B cell (primary cell): ENCODE data around the gene RARRES1. TPM values are rescaled to one million over a fixed set of nuclear protein-coding genes. Genes with fewer than 3 reads are reported as not detected.

ENCODE experiments used
- ATAC-seq: fragments of 200-7000 bp; cut with Tn5 transposase; one replicate; pipeline ENCODE4 v1.10.0; 2021; ENCODE audit warnings: low read depth, mild to moderate bottlenecking, moderate number of reproducible peaks, moderate library complexity
- CTCF ChIA-PET: fragments of 350-600 bp; sonication (Branson Sonifier 250); formaldehyde crosslinking; loops from one replicate; lab custom pipeline; 2021; ENCODE audit warnings: antibody characterized with exemption, inconsistent platforms; lab: Charles Lee
- POLR2A ChIA-PET: fragments of 350-600 bp; sonication (Branson Sonifier 250); formaldehyde crosslinking; loops from one replicate; lab custom pipeline; 2021; ENCODE audit warnings: antibody characterized with exemption; lab: Charles Lee
- DNase-seq: peaks from one replicate; pipeline ENCODE4 v3.0.0; 2013
- H2AFZ ChIP-seq: 2 replicates; pipeline ENCODE4 v1.6.1; 2012; ENCODE audit warnings: mild to moderate bottlenecking, low read depth, low read length; ENCODE audit not compliant: insufficient read depth, poor library complexity, severe bottlenecking
- H3K27ac ChIP-seq, 2 donors: 1 replicate in 1 of 2; 2 replicates in 1 of 2; pipeline ENCODE4 v1.5.1; 2012 to 2013; ENCODE audit warnings: low read length in 2 of 2, mild to moderate bottlenecking in 2 of 2, moderate library complexity in 1 of 2
- H3K27me3 ChIP-seq, 4 experiments: fragments of 200-600 bp in 1 of 4; sonication (generic) in 1 of 4; replicated peaks in 1 of 4; 1 replicate in 2 of 4; 2 replicates in 2 of 4; pipeline versions ENCODE4 v1.6.1 to v1.7.0; 2013 to 2016; ENCODE audit warnings: low read length in 3 of 4, mild to moderate bottlenecking in 2 of 4, mixed read lengths in 1 of 4, moderate library complexity in 1 of 4; ENCODE audit not compliant: insufficient read depth in 4 of 4, control insufficient read depth in 3 of 4; ENCODE audit errors: control extremely low read depth in 1 of 4
- H3K36me3 ChIP-seq, 2 experiments: replicated peaks in 1 of 2; 1 replicate in 1 of 2; 2 replicates in 1 of 2; pipeline versions ENCODE4 v1.6.1 to v1.7.1; 2013; ENCODE audit warnings: low read length in 1 of 2; ENCODE audit not compliant: insufficient read depth in 2 of 2, control insufficient read depth in 1 of 2; ENCODE audit errors: control extremely low read depth in 1 of 2, extremely low read depth in 1 of 2
- H3K4me1 ChIP-seq, 2 donors: fragments of 200-600 bp in 1 of 2; sonication (generic) in 1 of 2; 1 replicate in 1 of 2; 2 replicates in 1 of 2; pipeline versions ENCODE4 v1.5.1 to v1.6.1; 2013 to 2017; ENCODE audit warnings: low read length in 2 of 2; ENCODE audit not compliant: control insufficient read depth in 2 of 2, insufficient read depth in 2 of 2
- H3K4me2 ChIP-seq: replicated peaks from 2 replicates; pipeline ENCODE3; 2012; ENCODE audit warnings: mild to moderate bottlenecking, low read depth, low read length; ENCODE audit not compliant: poor library complexity, severe bottlenecking
- H3K4me3 ChIP-seq, 5 experiments: fragments of 200-600 bp in 1 of 5; sonication (generic) in 1 of 5; 1 replicate in 3 of 5; 2 replicates in 2 of 5; pipeline versions ENCODE4 v1.5.1 to v1.7.0; 2011 to 2016; ENCODE audit warnings: low read length in 4 of 5, mild to moderate bottlenecking in 4 of 5, low read depth in 2 of 5, control low read depth in 1 of 5, moderate library complexity in 1 of 5; ENCODE audit not compliant: insufficient read depth in 1 of 5; ENCODE audit errors: control extremely low read depth in 1 of 5, extremely low read depth in 1 of 5
- H3K79me2 ChIP-seq: fragments of 200-600 bp; sonication (generic); one replicate; pipeline ENCODE4 v1.6.0; 2016; ENCODE audit warnings: low read length; ENCODE audit not compliant: control insufficient read depth, insufficient read depth
- H3K9ac ChIP-seq: fragments of 200-600 bp; sonication (generic); 2 replicates; pipeline ENCODE4 v1.6.1; 2017; ENCODE audit warnings: mild to moderate bottlenecking, low read length, moderate library complexity
- H3K9me3 ChIP-seq, 3 donors: one replicate each; pipeline versions ENCODE4 v1.6.1 to v1.7.1; 2013; ENCODE audit warnings: low read length in 2 of 3; ENCODE audit not compliant: control insufficient read depth in 2 of 3, insufficient read depth in 1 of 3; ENCODE audit errors: control extremely low read depth in 1 of 3
- H4K20me1 ChIP-seq: 2 replicates; pipeline ENCODE4 v1.6.0; 2012; ENCODE audit warnings: mild to moderate bottlenecking, low read length; ENCODE audit not compliant: insufficient read depth, control insufficient read depth, poor library complexity, severe bottlenecking
- H3K27ac Mint-ChIP-seq: one replicate; pipeline ENCODE4 v1.8.0; 2021; ENCODE audit warnings: mixed read lengths
- H3K27me3 Mint-ChIP-seq: one replicate; pipeline ENCODE4 v1.8.0; 2021; ENCODE audit warnings: mixed read lengths
- H3K4me1 Mint-ChIP-seq: one replicate; pipeline ENCODE4 v1.8.0; 2021; ENCODE audit warnings: mixed read lengths
- H3K4me3 Mint-ChIP-seq: one replicate; pipeline ENCODE4 v1.8.0; 2021; ENCODE audit warnings: mixed read lengths
- H3K9me3 Mint-ChIP-seq: one replicate; pipeline ENCODE4 v1.8.0; 2022; ENCODE audit warnings: mixed read lengths; ENCODE audit not compliant: insufficient read depth
- CTCF ChIP-seq: fragments of 200-600 bp; IDR thresholded peaks from one replicate; pipeline ENCODE4 v1.8.0; 2022; ENCODE audit warnings: antibody characterized with exemption, mild to moderate bottlenecking
- EZH2 ChIP-seq: IDR thresholded peaks from 2 replicates; pipeline ENCODE4 v1.6.1; 2012; ENCODE audit warnings: borderline replicate concordance, low read depth, mild to moderate bottlenecking, moderate library complexity, low read length; ENCODE audit not compliant: insufficient read depth, poor library complexity, severe bottlenecking
- WGBS: methylation state at CpG from one replicate; pipeline ENCODE4 v1.1.5; 2013; ENCODE audit warnings: missing lambda C conversion rate; ENCODE audit not compliant: insufficient coverage; 5-methylcytosine and 5-hydroxymethylcytosine counted together
- intact Hi-C: fragments of 100-400 bp; cut with micrococcal nuclease; formaldehyde crosslinking; loops from one replicate; pipeline ENCODE4 v1.10.0; 2022
- polyA plus RNA-seq: library from polyadenylated mRNA; depleted of rRNA; stranded (reverse); fragments of >200 nt; gene quantifications from 2 replicates; pipeline ENCODE4 v1.2.3, GENCODE V29; 2012
- total RNA-seq, 2 donors: library from RNA; stranded (reverse); fragments of 120-200 nt in 1 of 2; gene quantifications; 1 replicate in 1 of 2; 2 replicates in 1 of 2; pipeline versions ENCODE4 v1.2.3 to v1.2.4, GENCODE V29; 2013 to 2022

The RARRES1 gene
- total and polyA plus RNA-seq, 2 donors (not counting 1 experiment from before 2014, with no cell fraction given), result not detected

GRCh38 chr3:158666416-158666815, 65.8 kb downstream of the RARRES1 start:
- intact Hi-C loops, result no loop called here
- Histone ChIP-seq H4K20me1 (no peaks in the 10 kb centered on the region), H3K9me3 (no peaks in the 10 kb centered on the region), H3K27me3 (no peaks in the 10 kb centered on the region), H3K4me1 (peaks cover 0 to 6% of the 10 kb centered on the region in 2 donors), H3K36me3 (peaks cover 6 to 67% of the 10 kb centered on the region in 2 experiments), H3K4me2 (no peak overlapping the region), H3K79me2 (no peaks in the 10 kb centered on the region), H3K27ac (no peak overlapping the region), H3K9ac (no peak overlapping the region), H3K4me3 (no peak overlapping the region), H2AFZ (no peak overlapping the region)
- no peaks in the 10 kb centered on the region for H3K27me3 Mint-ChIP-seq
- DNase-seq, result no peak
- H3K9me3 Mint-ChIP-seq, result no peaks in the 10 kb centered on the region
- ChIA-PET POLR2A (no interaction called here), CTCF (no interaction called here)
- WGBS, result 100% methylated on average over 1 of the region's 3 CpGs
- no peak overlapping the region for H3K27ac Mint-ChIP-seq
- no peak overlapping the region for H3K4me3 Mint-ChIP-seq
- H3K4me1 Mint-ChIP-seq, result peaks cover 9% of the 10 kb centered on the region
- no peak for ATAC-seq
- no peak for TF ChIP-seq CTCF
- TF ChIP-seq EZH2, result no peak

GRCh38 chr3:158663832-158664231, 68.4 kb downstream of the RARRES1 start:
- H3K27ac ChIP-seq, result no peak overlapping the region
- ChIA-PET POLR2A (no interaction called here), CTCF (interaction anchor here (0.8 to 2.8 kb wide), 3 partner anchors 12 to 128 kb away, joined by 3 to 11 read pairs (median 3); partner anchors contain the start of gene GFM1)
- H3K27me3 ChIP-seq, result no peaks in the 10 kb centered on the region
- H3K36me3 ChIP-seq, result peaks cover 8 to 73% of the 10 kb centered on the region in 2 experiments
- intact Hi-C loops, result no loop called here
- H3K9me3 Mint-ChIP-seq, result no peaks in the 10 kb centered on the region
- H3K4me3 ChIP-seq, result no peak overlapping the region
- TF ChIP-seq CTCF (no peak), EZH2 (no peak)
- H3K9me3 ChIP-seq, result no peaks in the 10 kb centered on the region
- ATAC-seq (no peak), DNase-seq (no peak)
- H3K27me3 Mint-ChIP-seq, result no peaks in the 10 kb centered on the region
- no peak overlapping the region for H3K9ac ChIP-seq
- no peak overlapping the region for H2AFZ ChIP-seq
- no peak overlapping the region for H3K4me2 ChIP-seq
- no peak overlapping the region for H3K4me3 Mint-ChIP-seq
- H3K4me1 ChIP-seq, result no peaks in the 10 kb centered on the region
- WGBS, result 100% methylated on average over 1 of the region's 1 CpG
- H3K79me2 ChIP-seq, result no peaks in the 10 kb centered on the region
- H3K27ac Mint-ChIP-seq, result no peak overlapping the region
- no peaks in the 10 kb centered on the region for H4K20me1 ChIP-seq
- H3K4me1 Mint-ChIP-seq, result no peaks in the 10 kb centered on the region
